ENCODE data around the gene ACTR3. TPM values are rescaled to one million over a fixed set of nuclear protein-coding genes. Genes with fewer than 3 reads are reported as not detected.
"Not testable (repeated sequence)": the region's sequence is repeated elsewhere in the genome, so short reads cannot be mapped to it uniquely, and the experiment has no call there.

Gene ACTR3
- total and polyA plus RNA-seq, 2 donors from 2014 or later, result 69.3 to 265 TPM

- no peak for FAIRE-seq
- no peak overlapping the region for H3K4me3 ChIP-seq (ENCODE audit: low read length in 3 of 3)
- H3K9ac ChIP-seq (ENCODE audit: low read length in 3 of 3), result no peak overlapping the region
- peaks cover 12 to 23% (median 13%) of the 10 kb centered on the region in 3 donors for H3K36me3 ChIP-seq (ENCODE audit: control insufficient read depth in 2 of 3, insufficient read depth in 3 of 3, low read length in 3 of 3)
- no peak for DNase-seq
- TF ChIP-seq CTCF (IDR thresholded peaks at IDR 0.05; ENCODE audit: borderline replicate concordance, extremely low read depth, insufficient read depth), result no peak
- no peaks in the 10 kb centered on the region for H3K27me3 ChIP-seq (ENCODE audit: control insufficient read depth, insufficient read depth, low read length)
- H3K9me3 ChIP-seq (ENCODE audit: control insufficient read depth in 2 of 3, insufficient read depth in 1 of 3, low read length in 3 of 3), result peaks cover 0 to 11% (median 0%) of the 10 kb centered on the region in 3 donors
- no peaks in the 10 kb centered on the region for H3K4me1 ChIP-seq (ENCODE audit: control insufficient read depth in 2 of 3, insufficient read depth in 2 of 3, low read depth in 1 of 3, low read length in 3 of 3)
- intact Hi-C loops (cut with DNase I), result no loop called here
- no peak overlapping the region for H3K27ac ChIP-seq (ENCODE audit: low read depth in 2 of 2, low read length in 2 of 2)
These were observed 51.0 kb downstream of the ACTR3 start for GRCh38 chr2:113940891-113941290.

- DNase-seq; FAIRE-seq; H3K27me3 ChIP-seq (ENCODE audit: control insufficient read depth, insufficient read depth, low read length); H3K27ac ChIP-seq (ENCODE audit: low read depth in 2 of 2, low read length in 2 of 2); H3K9ac ChIP-seq (ENCODE audit: low read length in 3 of 3); H3K4me1 ChIP-seq (ENCODE audit: control insufficient read depth in 2 of 3, insufficient read depth in 2 of 3, low read depth in 1 of 3, low read length in 3 of 3); H3K4me3 ChIP-seq (ENCODE audit: low read length in 3 of 3); H3K9me3 ChIP-seq (ENCODE audit: control insufficient read depth in 2 of 3, insufficient read depth in 1 of 3, low read length in 3 of 3); intact Hi-C loops (cut with DNase I): not testable (repeated sequence)
- peaks cover 8 to 22% (median 17%) of the 10 kb centered on the region in 3 donors for H3K36me3 ChIP-seq (ENCODE audit: control insufficient read depth in 2 of 3, insufficient read depth in 3 of 3, low read length in 3 of 3)
These were observed 55.9 kb downstream of the ACTR3 start for GRCh38 chr2:113945784-113946183.

- H3K9ac ChIP-seq (ENCODE audit: low read length in 3 of 3); H3K27me3 ChIP-seq (ENCODE audit: control insufficient read depth, insufficient read depth, low read length); H3K4me3 ChIP-seq (ENCODE audit: low read length in 3 of 3); H3K27ac ChIP-seq (ENCODE audit: low read depth in 2 of 2, low read length in 2 of 2); H3K4me1 ChIP-seq (ENCODE audit: control insufficient read depth in 2 of 3, insufficient read depth in 2 of 3, low read depth in 1 of 3, low read length in 3 of 3); DNase-seq; intact Hi-C loops (cut with DNase I); H3K9me3 ChIP-seq (ENCODE audit: control insufficient read depth in 2 of 3, insufficient read depth in 1 of 3, low read length in 3 of 3); FAIRE-seq: not testable (repeated sequence)
- peaks cover 6 to 19% (median 8%) of the 10 kb centered on the region in 3 donors for H3K36me3 ChIP-seq (ENCODE audit: control insufficient read depth in 2 of 3, insufficient read depth in 3 of 3, low read length in 3 of 3)
These were observed 61.0 kb downstream of the ACTR3 start for GRCh38 chr2:113950906-113951305.

GRCh38 chr2:113961000-113961399 is 71.1 kb downstream of the ACTR3 start:
- H3K27ac ChIP-seq (ENCODE audit: low read depth in 2 of 2, low read length in 2 of 2), result no peak overlapping the region
- no peak for DNase-seq
- intact Hi-C loops (cut with DNase I), result no loop called here
- H3K4me3 ChIP-seq (ENCODE audit: low read length in 3 of 3), result no peak overlapping the region
- peaks cover 0 to 2% (median 0%) of the 10 kb centered on the region in 3 donors for H3K36me3 ChIP-seq (ENCODE audit: control insufficient read depth in 2 of 3, insufficient read depth in 3 of 3, low read length in 3 of 3)
- TF ChIP-seq CTCF (IDR thresholded peaks at IDR 0.05; ENCODE audit: borderline replicate concordance, extremely low read depth, insufficient read depth), result no peak
- H3K9me3 ChIP-seq (ENCODE audit: control insufficient read depth in 2 of 3, insufficient read depth in 1 of 3, low read length in 3 of 3), result no peaks in the 10 kb centered on the region
- no peak for FAIRE-seq
- H3K27me3 ChIP-seq (ENCODE audit: control insufficient read depth, insufficient read depth, low read length), result no peaks in the 10 kb centered on the region
- H3K9ac ChIP-seq (ENCODE audit: low read length in 3 of 3), result no peak overlapping the region
- no peaks in the 10 kb centered on the region for H3K4me1 ChIP-seq (ENCODE audit: control insufficient read depth in 2 of 3, insufficient read depth in 2 of 3, low read depth in 1 of 3, low read length in 3 of 3)
